Measurements from ENCODE around the gene ADGRV1.

Gene ADGRV1

GRCh38 chr5:91070761-91071550, 512.4 kb downstream of the ADGRV1 start:
- no peak for DNase-seq (ENCODE audit: low read depth)

GRCh38 chr5:91072881-91073280, 514.3 kb downstream of the ADGRV1 start:
- DNase-seq (ENCODE audit: low read depth), result no peak

- no peak for DNase-seq (ENCODE audit: low read depth)
These were observed 516.0 kb downstream of the ADGRV1 start for GRCh38 chr5:91074615-91075014.

- DNase-seq (ENCODE audit: low read depth), result no peak
These were observed 517.5 kb downstream of the ADGRV1 start for GRCh38 chr5:91076138-91076537.

GRCh38 chr5:91077623-91078022, 519.0 kb downstream of the ADGRV1 start:
- no peak for DNase-seq (ENCODE audit: low read depth)

GRCh38 chr5:91079037-91079436, 520.4 kb downstream of the ADGRV1 start:
- DNase-seq (ENCODE audit: low read depth), result no peak

GRCh38 chr5:91089758-91090157, 531.2 kb downstream of the ADGRV1 start:
- DNase-seq (ENCODE audit: low read depth), result no peak

DNA sequence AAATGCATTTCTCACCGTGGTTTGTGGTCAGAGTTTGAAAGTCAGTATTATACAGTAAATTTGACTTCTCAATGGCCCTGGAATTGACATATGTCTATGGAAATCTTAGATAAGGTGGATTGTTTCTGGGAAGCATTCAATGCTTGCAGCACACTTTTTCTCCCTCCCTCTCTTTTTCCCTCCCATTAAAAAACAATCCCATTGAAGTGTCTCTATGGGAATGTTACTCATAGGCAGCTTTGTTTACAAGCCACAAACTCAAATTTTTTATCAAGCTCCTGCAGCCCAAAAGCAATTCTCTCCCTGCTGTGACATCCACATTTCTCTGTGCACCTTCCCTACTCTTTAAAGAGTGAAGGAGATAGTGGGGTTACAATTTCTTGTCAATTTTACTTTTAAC, 532.4 kb downstream of the ADGRV1 start:
- no peak for DNase-seq (ENCODE audit: low read depth)

DNA sequence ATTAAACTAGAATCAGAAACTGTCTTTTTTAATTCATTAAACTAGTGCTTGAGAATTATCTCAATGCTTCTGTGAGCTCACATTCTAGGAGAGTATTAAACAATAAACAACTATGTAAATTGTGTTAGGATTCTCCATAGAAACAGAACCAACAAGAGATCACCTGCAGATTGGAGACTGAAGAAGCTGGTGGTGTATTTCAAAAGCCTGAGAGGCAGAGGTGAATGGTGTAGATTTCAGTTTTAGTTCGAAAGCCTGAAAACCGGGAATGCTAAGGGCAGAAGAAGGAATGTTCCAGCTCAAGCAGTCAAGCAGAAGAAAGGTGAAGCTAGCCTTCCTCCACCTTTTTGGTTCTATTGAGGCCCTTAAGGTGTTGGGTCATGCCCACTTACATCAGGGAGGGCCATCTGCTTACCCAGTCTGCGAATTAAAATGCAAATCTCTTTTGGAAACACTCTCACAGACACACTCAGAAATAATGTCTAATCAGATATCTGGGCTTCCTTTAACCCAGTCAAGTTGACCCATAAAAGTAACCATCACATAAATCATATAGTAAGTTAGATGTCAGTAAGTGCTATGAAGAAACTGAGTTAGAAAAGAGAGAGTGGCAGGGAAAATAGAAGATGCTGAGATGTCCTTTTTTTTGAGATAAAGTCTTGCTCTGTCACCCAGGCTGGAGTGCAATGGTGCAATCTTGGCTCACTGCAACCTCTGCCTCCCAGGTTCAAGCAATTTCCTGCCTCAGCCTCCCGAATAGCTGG, 533.1 kb downstream of the ADGRV1 start:
- no peak for DNase-seq (ENCODE audit: low read depth)

DNA sequence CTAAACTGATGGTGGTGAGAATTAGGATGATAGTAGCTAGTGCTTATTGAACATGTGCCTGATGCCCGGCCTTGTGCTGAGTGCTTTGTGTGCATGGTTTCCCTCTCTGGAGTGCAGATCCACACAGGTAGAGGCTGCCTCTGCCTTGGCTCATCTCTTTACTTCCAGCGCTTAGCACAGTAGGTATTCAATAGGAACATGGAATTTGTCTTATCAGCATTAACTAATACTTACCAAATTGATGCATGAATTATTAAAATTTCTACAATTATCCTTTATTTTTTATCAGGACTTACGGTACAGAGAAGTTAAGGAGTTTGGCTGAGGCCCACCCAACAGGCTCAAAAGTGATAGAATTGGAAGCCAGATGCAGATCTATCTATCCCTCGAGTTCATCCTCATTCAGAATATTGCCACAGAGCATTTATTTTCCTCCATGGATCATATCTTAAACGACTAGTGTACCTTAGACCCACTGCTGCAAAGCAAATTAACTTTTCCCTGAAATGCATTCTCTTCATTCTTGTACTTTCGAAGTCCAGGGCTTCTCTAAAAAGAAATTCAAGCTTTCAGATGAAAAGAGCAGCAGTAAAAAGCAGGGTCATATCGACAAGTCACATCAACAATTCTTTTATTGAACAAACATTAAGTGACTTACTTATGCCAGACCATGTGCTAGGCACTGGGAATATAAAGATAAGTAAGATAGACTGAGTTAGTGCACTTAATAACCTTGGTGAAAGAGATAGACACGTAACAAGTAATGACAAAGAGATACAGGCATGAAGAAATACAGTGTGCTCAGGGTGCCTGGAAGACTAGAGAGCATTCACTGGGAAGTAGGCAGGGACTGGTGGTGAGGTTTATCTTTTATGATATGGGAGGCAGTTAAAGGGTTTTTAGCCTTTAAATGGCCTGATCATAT, 534.5 kb downstream of the ADGRV1 start:
- DNase-seq (ENCODE audit: low read depth), result no peak

- no peak for DNase-seq (ENCODE audit: low read depth)
These were observed 536.7 kb downstream of the ADGRV1 start for GRCh38 chr5:91095313-91095712.

DNA sequence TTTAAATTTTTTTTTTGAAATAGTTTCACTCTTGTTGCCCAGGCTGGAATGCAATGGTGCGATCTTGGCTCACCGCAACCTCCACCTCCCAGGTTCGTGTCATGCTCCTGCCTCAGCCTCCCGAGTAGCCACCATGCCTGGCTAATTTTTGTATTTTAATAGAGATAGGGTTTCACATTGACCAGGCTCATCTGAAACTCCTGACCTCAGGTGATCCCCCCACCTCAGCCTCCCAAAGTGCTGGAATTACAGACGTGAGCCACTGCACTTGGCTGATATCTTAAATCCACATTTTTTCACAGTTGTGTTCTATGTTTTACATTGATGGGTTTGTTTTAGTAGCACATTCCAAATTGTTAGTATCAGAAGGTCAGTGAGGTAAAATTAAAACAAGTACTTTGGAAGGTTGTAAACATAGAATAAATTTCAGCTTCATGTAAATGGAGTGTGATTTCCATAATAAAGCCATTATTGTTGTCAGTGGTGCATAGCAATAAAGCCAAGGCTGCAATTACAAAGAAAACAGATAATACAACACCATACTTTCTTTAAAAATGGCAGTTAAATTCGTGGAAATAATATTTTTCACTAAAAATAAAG, 537.3 kb downstream of the ADGRV1 start:
- no peak for DNase-seq (ENCODE audit: low read depth)

GRCh38 chr5:91098541-91098940, 539.9 kb downstream of the ADGRV1 start:
- no peak for DNase-seq (ENCODE audit: low read depth)

GRCh38 chr5:91101600-91102379, 543.2 kb downstream of the ADGRV1 start:
- DNase-seq (ENCODE audit: low read depth), result peak; percentile 4

- DNase-seq (ENCODE audit: low read depth), result no peak
These were observed 544.9 kb downstream of the ADGRV1 start for GRCh38 chr5:91103353-91104061.

DNA sequence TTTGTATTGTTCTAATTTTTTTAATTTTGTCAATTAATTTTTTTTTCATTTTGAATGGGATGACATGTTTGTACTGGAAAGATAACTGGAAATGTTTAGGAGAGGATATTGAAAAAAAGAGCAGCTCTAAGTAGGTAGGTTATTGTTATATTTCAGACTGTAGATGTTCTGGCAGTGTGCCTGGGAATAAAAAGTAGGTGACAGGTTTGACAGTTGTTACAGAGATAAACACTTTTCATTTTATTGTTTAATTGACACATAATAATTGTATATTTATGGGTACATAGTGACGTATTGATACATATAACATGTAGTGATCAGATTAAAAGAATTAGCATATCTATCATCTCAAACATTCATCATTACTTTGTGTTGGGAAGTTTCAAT, 545.5 kb downstream of the ADGRV1 start:
- DNase-seq (ENCODE audit: low read depth), result no peak

- DNase-seq (ENCODE audit: low read depth), result no peak
These were observed 548.4 kb downstream of the ADGRV1 start for GRCh38 chr5:91106842-91107511.

GRCh38 chr5:91109634-91110033, 551.0 kb downstream of the ADGRV1 start:
- DNase-seq (ENCODE audit: low read depth), result no peak

DNA sequence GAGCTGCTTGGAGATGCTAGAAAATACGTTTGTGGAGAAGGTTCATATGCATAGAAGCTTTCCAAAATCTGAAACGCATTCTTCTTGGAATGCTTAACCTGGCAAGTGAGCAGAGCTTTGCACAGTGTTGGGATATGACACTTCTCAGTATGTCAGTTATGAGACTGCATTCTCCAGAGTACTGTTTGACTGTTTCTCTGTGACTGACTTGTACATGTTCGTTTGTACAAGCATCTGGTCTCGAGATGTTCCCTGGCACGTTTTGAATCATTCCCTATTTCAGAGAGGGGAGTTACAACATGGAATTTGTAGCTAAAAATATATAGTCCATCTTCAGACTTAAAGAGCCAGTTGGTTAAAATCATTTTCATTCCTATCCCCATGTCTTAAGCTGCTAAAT, 552.1 kb downstream of the ADGRV1 start:
- DNase-seq (ENCODE audit: low read depth), result no peak

All from stimulated activated CD8-positive, alpha-beta memory T cell treated with anti-CD3 and anti-CD28 coated beads, Interleukin-12 subunit alpha, Interleukin-12 subunit beta, amount 100 ng/mL, for 1 hour (primary cell).